ENCODE data around the gene RLIM. TPM values are rescaled to one million over a fixed set of nuclear protein-coding genes. Genes with fewer than 3 reads are reported as not detected.
"Not testable (repeated sequence)": the region's sequence is repeated elsewhere in the genome, so short reads cannot be mapped to it uniquely, and the experiment has no call there.

The RLIM gene
- total RNA-seq, result 10 to 100 TPM; 24.0 to 37.6 (median 33.4) TPM
- 1 to 10 TPM; 5.0 to 5.5 TPM for polyA plus RNA-seq
- long read RNA-seq, donor 1, full-length matches to known transcripts, result 8 of 9 reads
- long read RNA-seq, donor 1, partial matches to known transcripts, result 0 of 9 reads
- long read RNA-seq, donor 1, other reads (novel, unspliced or antisense), result 1 of 9 reads
- long read RNA-seq, donor 2, full-length matches to known transcripts, result 17 of 20 reads
- long read RNA-seq, donor 2, partial matches to known transcripts, result 0 of 20 reads
- long read RNA-seq, donor 2, other reads (novel, unspliced or antisense), result 3 of 20 reads
- long read RNA-seq, donor 3, full-length matches to known transcripts, result 16 of 28 reads
- long read RNA-seq, donor 3, partial matches to known transcripts, result 1 of 28 reads
- long read RNA-seq, donor 3, other reads (novel, unspliced or antisense), result 11 of 28 reads

GRCh38 chrX:74614093-74614909 is at the start of gene RLIM:
RLIM (minus strand) TSS chrX:74614624; CDS start chrX:74595977, 18,647 bp downstream.
- intact Hi-C loops (cut with DNase I), result no loop called here
- ATAC-seq (peak; percentile 98 to 100 (median 99)), DNase-seq (peak; percentile 90 to 95)
- WGBS, 2 donors, result 0% methylated on average over 60 to 66 of the region's 66 CpGs
- Histone ChIP-seq H3K36me3 (peaks cover 0 to 20% (median 0%) of the 10 kb centered on the region in 9 donors), H3K4me1 (peaks cover 0 to 16% (median 6%) of the 10 kb centered on the region in 9 donors), H3K27ac (peak within 1 kb of the TSS; percentile 84 to 99 (median 97)), H3K4me3 (peak within 1 kb of the TSS; percentile 57 to 96 (median 76)), H3K27me3 (no peaks in the 10 kb centered on the region), H3K9me3 (no peaks in the 10 kb centered on the region)
- no peak for TF ChIP-seq CTCF (IDR thresholded peaks at IDR 0.05)

- intact Hi-C loops (cut with DNase I), result no loop called here
- Histone ChIP-seq H3K27me3 (peaks cover 0 to 35% (median 0%) of the 10 kb centered on the region in 7 donors), H3K36me3 (no peaks in the 10 kb centered on the region), H3K4me3 (no peak overlapping the region), H3K9me3 (no peaks in the 10 kb centered on the region), H3K4me1 (no peaks in the 10 kb centered on the region), H3K27ac (no peak overlapping the region)
- no peak for DNase-seq
- no peak for TF ChIP-seq CTCF (IDR thresholded peaks at IDR 0.05)
- WGBS, 2 donors, result 42 to 44% methylated on average over 6 of the region's 6 CpGs
- ATAC-seq, result no peak
Observed at GRCh38 chrX:74656079-74656745, 41.8 kb upstream of the RLIM start.

GRCh38 chrX:74654953-74655352 is 40.5 kb upstream of the RLIM start:
- DNase-seq; H3K27ac ChIP-seq; H3K36me3 ChIP-seq; ATAC-seq; H3K9me3 ChIP-seq; H3K4me3 ChIP-seq; H3K4me1 ChIP-seq; intact Hi-C loops (cut with DNase I): not testable (repeated sequence)
- 75 to 77% methylated on average over 4 of the region's 4 CpGs for WGBS, 2 donors
- H3K27me3 ChIP-seq, result peaks cover 0 to 35% (median 0%) of the 10 kb centered on the region in 7 donors

- Histone ChIP-seq H3K36me3 (no peaks in the 10 kb centered on the region), H3K4me3 (no peak overlapping the region), H3K4me1 (no peaks in the 10 kb centered on the region), H3K9me3 (peaks cover 0 to 5% (median 0%) of the 10 kb centered on the region in 11 donors), H3K27ac (no peak overlapping the region), H3K27me3 (peaks cover 0 to 48% (median 0%) of the 10 kb centered on the region in 7 donors)
- 87 to 89% methylated on average over 9 of the region's 9 CpGs for WGBS, 2 donors
- DNase-seq, result no peak
- no peak for TF ChIP-seq CTCF (IDR thresholded peaks at IDR 0.05)
- intact Hi-C loops (cut with DNase I), result no loop called here
- no peak for ATAC-seq
Observed at GRCh38 chrX:74636749-74637314, 22.4 kb upstream of the RLIM start.

Data from heart right ventricle (tissue), 16 donors.